ENCODE measurements around the gene RFC4. TPM values are rescaled to one million over a fixed set of nuclear protein-coding genes. Genes with fewer than 3 reads are reported as not detected.

RFC4 gene
- total RNA-seq, 1 donor from 2014 or later = 8.6 TPM

DNA sequence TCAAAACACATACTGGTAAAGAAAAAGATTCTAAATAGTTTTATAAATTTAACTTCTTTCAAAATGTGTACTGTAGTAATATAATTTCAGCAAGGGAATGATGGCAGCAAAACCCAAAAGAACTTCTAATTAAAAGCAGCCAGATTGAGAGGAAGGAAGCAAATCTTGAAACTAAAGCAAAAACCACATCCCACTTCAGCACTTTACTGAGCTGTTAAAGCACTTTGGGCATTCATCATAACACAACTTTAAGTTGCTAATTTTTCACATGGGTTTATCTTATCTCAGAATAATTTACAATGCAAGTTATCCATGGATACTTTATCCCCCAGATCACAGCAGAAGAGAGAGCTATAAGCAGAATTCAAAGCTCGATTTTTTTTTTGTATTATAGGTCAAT, 6.0 kb downstream of the RFC4 start:
- intact Hi-C loops (cut with DNase I) = no loop called here

GRCh38 chr3:186798239-186798874, 7.9 kb downstream of the RFC4 start:
- intact Hi-C loops (cut with DNase I) = no loop called here
- no peak for ATAC-seq (ENCODE audit: poor library complexity)
- DNase-seq = no peak

More for the DNA sequence above, 6.0 kb downstream of the RFC4 start:
- DNase-seq = no peak
- no peak for ATAC-seq (ENCODE audit: poor library complexity)

DNA sequence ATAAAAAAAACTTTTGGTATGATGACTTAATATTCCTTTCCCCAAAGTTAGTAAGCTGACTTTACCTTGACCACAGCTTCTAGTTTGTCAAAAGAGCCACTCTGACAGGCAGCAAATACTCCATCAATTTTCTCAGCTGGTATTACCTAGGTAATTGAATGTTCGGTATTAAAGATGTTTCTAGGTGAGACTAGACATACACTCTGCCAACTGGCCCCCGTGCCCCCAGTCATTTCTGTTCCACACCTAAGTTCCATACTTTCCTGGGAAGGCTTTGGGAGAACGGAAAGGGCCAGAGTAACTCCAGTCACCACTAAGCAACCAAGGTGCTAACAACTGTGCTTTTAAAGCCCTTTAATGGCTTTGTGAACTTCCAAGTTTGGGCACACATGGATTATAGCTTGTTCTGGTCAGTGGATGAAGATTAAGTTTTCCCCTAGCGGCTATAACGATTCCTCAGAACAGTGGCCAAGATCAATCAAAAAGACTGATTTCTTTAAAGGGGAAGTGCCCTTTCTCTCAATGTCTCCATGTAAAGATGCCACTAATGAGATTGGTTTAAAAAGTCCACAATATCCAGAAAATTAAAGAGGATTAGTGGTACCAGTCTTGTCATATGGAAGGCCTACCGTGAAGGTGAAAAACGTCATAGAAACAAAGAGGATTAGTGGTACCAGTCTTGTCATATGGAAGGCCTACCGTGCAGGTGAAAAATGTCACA, 15.9 kb downstream of the RFC4 start:
- ATAC-seq (ENCODE audit: poor library complexity) = peak; percentile 13
- intact Hi-C loops (cut with DNase I) = no loop called here

DNA sequence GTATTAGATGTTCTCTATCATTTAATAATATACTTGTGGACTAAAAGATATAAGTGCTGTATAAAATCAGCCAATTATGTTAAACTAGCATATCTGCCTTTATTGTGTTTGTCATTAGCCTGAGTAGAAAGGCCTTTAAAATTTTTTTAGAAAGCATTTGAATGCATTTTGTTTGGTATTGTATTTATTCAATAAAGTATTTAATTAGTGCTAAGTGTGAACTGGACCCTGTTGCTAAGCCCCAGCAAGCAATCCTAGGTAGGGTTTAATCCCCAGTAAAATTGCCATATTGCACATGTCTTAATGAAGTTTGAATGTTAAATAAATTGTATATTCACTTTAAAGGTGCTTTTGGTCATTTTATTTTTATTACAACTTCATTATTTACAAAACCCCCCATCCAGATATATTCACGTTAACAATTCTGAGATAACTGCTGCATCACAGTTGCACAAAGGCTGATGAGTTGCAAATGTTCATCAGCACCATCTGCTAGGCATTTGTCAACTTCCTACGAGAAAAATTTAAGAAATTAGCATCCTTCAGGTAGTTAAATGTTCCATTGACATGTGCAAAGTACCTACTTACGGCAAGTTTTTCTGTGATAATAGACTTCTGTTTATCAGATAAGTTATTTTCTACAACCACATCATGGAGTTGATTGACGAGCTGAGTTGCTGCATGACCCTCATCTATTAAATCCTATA, 16.6 kb downstream of the RFC4 start:
- DNase-seq (no peak), ATAC-seq (ENCODE audit: poor library complexity) (no peak)
- intact Hi-C loops (cut with DNase I) = no loop called here

More for the DNA sequence above, 15.9 kb downstream of the RFC4 start:
- DNase-seq = no peak

DNA sequence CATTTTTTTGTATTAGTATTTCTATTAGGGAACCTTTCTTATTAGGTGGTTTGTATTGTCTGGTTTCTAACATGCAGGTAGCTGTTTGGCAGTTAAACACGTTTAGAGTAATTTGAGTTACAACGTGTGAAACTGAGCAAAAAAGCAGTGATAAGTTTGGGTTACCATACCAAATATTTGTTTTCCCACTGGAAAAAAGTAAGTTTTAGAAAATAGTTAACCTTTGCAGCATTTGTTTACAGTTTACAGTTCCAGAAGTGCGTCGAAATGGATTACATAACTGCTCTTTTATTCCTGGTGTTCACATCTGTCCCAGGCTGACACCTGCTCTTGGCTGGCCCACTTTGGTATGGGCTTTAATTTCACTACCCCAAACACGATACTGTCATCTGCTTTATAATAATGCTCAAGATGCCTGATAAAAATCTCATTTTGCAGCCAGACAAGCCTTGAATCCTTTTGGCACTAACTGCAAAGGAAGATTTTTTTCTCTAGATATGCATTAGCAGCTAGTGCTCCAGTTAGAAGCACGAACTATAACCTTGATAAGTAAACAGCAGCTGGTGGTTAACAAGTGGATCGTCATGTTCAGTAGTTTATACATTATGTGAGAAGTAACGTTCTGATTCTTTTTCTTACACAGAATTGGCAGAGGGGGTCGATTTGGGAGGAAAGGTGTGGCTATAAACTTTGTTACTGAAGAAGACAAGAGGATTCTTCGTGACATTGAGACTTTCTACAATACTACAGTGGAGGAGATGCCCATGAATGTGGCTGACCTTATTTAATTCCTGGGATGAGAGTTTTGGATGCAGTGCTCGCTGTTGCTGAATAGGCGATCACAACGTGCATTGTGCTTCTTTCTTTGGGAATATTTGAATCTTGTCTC, 17.6 kb downstream of the RFC4 start:
- intact Hi-C loops (cut with DNase I) = no loop called here
- DNase-seq (no peak), ATAC-seq (ENCODE audit: poor library complexity) (no peak)

DNA sequence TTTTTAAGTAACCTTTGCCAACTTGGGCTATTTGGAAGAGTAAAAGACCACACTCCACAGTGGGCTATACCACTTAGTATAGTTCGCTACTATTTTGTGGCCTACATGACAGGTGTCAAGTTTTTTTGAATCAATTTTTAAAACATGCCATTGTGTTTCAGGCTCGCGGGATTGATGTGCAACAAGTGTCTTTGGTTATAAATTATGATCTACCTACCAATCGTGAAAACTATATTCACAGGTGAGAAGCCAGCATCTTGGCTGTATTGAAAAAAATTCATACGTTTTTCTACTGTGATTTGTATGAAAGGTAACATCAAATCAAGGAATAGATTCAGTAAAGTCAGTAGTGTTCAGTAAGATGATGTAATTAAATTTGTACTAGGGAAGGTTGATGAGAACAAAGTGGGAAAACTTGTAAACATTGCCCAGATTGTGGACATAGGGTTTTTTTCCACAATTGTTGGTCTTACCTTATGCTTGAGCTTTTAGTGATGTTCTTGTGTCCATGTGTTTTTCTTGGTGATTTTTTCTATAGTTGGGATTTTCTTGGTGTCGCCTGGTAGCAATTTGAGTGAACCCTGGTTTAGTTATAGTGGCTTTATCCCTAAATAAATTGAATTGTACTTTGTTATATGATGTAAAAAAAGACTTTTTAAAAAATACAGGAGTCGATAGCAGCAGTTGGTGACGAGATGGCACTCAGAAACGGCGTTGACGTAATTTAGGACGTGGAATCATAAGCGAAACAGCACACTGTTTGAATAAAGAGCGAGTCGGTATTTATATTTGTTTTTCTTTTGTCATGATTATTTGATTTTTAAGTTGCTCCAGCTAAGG, 18.4 kb downstream of the RFC4 start:
- ATAC-seq (ENCODE audit: poor library complexity) (no peak), DNase-seq (no peak)
- intact Hi-C loops (cut with DNase I) = no loop called here

DNA sequence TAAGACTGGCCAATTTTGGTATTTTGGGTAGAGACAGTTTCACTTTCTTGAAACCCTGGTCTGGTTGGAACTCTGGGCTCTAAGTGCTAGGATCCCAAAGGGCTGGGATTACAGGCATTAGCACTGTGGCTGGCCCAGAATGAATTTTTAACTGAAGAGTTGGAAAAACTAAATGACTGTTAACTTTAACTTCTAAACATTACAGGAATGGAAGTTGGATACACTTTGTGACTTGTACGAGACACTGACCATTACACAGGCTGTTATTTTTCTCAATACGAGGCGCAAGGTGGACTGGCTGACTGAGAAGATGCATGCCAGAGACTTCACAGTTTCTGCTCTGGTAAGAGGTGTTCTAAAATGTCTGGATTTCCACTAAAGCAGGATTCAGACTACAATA, 19.4 kb downstream of the RFC4 start:
- ATAC-seq (ENCODE audit: poor library complexity) (no peak), DNase-seq (no peak)
- intact Hi-C loops (cut with DNase I) = no loop called here

DNA sequence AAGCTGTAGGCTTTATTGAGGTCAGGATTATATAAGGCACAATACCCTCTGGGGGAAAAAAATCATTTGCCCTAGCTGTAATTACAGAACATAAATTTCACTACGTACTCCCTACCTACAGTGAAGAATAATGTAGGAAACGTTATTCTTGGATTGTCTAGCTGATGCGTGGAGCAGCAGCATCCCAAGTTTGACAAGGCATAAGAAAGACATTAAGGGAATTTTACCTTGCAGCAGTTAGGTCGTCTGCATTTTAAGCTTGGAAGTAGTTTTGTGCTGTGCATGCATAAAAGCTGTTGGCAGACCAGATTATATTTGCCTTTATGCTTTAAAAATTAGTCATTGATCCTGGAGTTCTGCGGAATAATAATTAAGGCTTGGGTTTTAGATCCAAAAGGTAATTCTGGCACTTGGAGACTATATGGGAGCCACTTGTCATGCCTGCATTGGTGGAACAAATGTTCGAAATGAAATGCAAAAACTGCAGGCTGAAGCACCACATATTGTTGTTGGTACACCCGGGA, 20.7 kb downstream of the RFC4 start:
- DNase-seq (no peak), ATAC-seq (ENCODE audit: poor library complexity) (no peak)
- intact Hi-C loops (cut with DNase I) = no loop called here

GRCh38 chr3:186784820-186785494, 21.3 kb downstream of the RFC4 start:
- intact Hi-C loops (cut with DNase I) = no loop called here
- no peak for ATAC-seq (ENCODE audit: poor library complexity)
- no peak for DNase-seq

DNA sequence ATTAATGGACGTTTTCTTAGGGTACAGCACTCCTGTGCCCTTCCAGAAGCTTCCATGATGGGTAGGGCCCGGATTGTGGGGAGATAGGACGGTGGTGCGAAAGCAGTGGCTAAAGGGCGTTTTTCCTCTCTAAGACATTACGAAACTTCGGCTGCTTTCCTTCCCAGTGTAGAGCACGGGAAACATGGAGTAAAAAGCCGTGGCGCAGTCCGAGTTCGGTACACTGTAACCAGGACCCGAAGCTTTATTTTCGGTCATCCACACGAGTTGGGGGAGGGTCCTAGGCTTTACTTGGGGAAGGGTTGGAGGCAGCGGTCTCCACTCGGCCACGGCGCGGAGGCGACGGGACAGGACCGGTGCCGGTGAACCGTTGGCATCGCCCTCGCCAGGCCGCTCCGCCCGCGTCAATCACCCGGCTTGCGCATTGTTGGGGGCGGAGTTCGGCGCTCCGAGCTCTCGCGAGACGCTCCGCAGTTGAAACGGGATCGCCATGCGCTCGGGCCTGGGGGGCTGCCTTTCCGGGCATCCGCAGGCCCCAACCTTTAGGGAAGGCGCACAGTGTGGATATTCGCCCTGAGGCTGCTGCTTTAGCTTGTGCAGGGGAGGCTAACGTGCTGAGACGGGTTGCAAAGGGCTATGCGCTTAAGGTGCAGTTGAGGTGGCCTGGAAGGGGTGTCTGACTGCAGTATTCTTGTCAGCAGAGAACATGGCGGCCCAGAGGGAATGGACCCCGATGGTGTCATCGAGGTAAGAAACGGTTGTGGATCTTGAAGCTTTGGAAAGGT, 22.4 kb downstream of the RFC4 start:
- ATAC-seq (ENCODE audit: poor library complexity) = peak; percentile 91
- peak; percentile 91 for DNase-seq
- intact Hi-C loops (cut with DNase I) = no loop called here

DNA sequence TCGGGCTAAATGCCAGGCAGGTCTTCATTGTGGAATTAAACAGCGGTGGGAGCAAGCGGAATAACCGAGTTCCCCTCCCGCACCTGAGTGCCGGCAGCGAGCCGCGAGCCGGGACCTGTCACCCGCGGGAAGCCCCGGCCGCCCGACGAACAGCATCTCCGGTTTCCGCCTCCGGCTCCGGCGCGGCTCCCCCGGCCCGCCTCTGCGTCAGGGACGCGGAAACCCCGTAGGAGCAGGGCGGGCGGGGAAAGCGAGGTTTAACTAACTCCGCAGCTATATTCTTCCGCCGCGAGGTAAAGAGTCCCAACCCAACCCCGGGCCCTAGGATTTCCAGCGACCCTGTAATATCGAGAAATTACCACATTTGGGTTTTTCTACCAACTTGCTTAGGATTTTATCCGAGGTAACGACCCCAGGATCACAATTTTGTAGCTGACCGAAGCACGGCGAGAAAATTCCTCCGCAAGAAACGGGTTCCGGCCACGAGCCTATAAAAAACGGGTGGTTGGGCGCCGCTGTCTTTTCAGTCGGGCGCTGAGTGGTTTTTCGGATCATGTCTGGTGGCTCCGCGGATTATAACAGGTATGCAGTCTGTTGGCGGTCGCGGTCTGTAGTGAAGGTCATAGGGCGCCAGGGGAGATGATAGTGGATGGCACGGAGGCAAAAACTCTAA, 23.1 kb downstream of the RFC4 start, which contains the start of gene EIF4A2:
Gene EIF4A2 (plus strand): TSS at position 520 of the 673 bp plus-strand sequence. CDS start 34 bp downstream, at position 554.
- intact Hi-C loops (cut with DNase I) = no loop called here
- peak; percentile 93 for DNase-seq
- peak; percentile 91 for ATAC-seq (ENCODE audit: poor library complexity)

DNA sequence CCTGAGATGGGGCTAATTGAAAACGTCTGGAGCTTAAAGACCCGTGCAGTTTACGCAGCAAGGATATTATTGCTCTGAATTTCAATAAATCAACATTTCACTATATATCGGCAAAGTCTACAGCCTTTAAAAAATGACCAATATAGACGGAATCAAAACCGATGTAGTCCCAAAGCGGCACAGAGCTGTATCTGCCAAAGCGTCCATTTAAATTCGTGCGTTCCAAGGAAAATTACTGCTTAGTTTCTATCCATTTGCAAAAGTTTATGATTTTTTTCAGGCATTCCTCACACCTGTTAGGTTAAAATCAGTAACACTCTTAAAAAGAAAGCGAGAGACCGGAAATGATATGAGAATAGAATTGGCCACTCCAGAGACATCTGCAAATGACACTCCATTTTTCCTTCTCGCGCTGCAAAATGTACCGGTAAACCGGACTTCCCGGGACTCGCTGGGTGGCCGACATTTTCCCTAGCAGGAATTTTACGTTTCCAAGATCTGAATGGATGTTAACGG, 23.7 kb downstream of the RFC4 start:
- intact Hi-C loops (cut with DNase I) = no loop called here
- DNase-seq (no peak), ATAC-seq (ENCODE audit: poor library complexity) (peak; percentile 19)

GRCh38 chr3:186779204-186779603, 27.1 kb downstream of the RFC4 start:
- no peak for DNase-seq
- intact Hi-C loops (cut with DNase I) = no loop called here
- no peak for ATAC-seq (ENCODE audit: poor library complexity)

DNA sequence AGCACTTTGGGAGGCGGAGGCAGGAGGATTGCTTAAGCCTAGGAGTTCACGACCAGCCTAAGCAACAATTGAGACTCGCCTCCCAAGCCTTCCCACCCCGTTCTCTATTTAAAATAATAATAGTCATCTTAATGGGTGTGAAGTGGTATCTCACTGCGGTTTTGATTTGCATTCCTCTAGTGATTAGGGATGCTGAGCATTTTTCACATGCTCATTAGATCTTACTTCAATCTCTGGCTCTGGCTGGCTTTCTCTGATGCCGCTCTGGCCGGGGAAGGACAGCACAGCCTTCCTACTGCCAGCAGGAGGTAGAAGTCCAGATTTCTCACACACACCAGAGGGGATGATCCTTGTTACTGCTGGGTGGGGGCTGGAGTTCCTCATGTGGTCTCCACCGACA, 30.3 kb downstream of the RFC4 start:
- DNase-seq = no peak
- intact Hi-C loops (cut with DNase I) = no loop called here
- ATAC-seq (ENCODE audit: poor library complexity) = no peak

- DNase-seq (peak; percentile 85), ATAC-seq (ENCODE audit: poor library complexity) (peak; percentile 91)
- intact Hi-C loops (cut with DNase I) = no loop called here
Observed at GRCh38 chr3:186772701-186773417, 33.4 kb downstream of the RFC4 start.
